Dedifferentiated amniotic fluid mesenchymal stem cell (primary cell): ENCODE results near the gene PTPRT.

ENCODE experiments used
- DNase-seq: peaks from one replicate; pipeline ENCODE4 v3.0.0-alpha.2; 2016; ENCODE audit errors: extremely low spot score

The PTPRT gene

GRCh38 chr20:42118001-42118400 is 1071.7 kb downstream of the PTPRT start:
- no peak for DNase-seq

GRCh38 chr20:42113236-42113635 is 1076.5 kb downstream of the PTPRT start:
- no peak for DNase-seq

GRCh38 chr20:42112161-42112560 is 1077.5 kb downstream of the PTPRT start:
- no peak for DNase-seq

- DNase-seq: no peak
Observed at GRCh38 chr20:42111349-42111748, 1078.4 kb downstream of the PTPRT start.

GRCh38 chr20:42110301-42110700 is 1079.4 kb downstream of the PTPRT start:
- no peak for DNase-seq

- DNase-seq: no peak
Observed at GRCh38 chr20:42102000-42102399, 1087.7 kb downstream of the PTPRT start.

- DNase-seq: no peak
Observed at GRCh38 chr20:42100137-42100704, 1089.5 kb downstream of the PTPRT start.

- DNase-seq: no peak
Observed at GRCh38 chr20:42099101-42099500, 1090.6 kb downstream of the PTPRT start.

GRCh38 chr20:42098418-42098817 is 1091.3 kb downstream of the PTPRT start:
- DNase-seq: no peak

- DNase-seq: no peak
Observed at GRCh38 chr20:42097741-42098140, 1092.0 kb downstream of the PTPRT start.

- no peak for DNase-seq
Observed at GRCh38 chr20:42095221-42095620, 1094.5 kb downstream of the PTPRT start.

- no peak for DNase-seq
Observed at GRCh38 chr20:42093542-42094440, 1095.9 kb downstream of the PTPRT start.

- DNase-seq: no peak
Observed at GRCh38 chr20:42093041-42093440, 1096.7 kb downstream of the PTPRT start.

GRCh38 chr20:42085366-42085765 is 1104.3 kb downstream of the PTPRT start:
- no peak for DNase-seq

GRCh38 chr20:42083280-42083679 is 1106.4 kb downstream of the PTPRT start:
- no peak for DNase-seq

GRCh38 chr20:42082611-42083010 is 1107.1 kb downstream of the PTPRT start:
- DNase-seq: no peak

GRCh38 chr20:42080956-42081355 is 1108.8 kb downstream of the PTPRT start:
- DNase-seq: no peak

GRCh38 chr20:42074944-42075343 is 1114.8 kb downstream of the PTPRT start:
- DNase-seq: no peak

- no peak for DNase-seq
Observed at GRCh38 chr20:42067596-42067995, 1122.1 kb downstream of the PTPRT start.

- no peak for DNase-seq
Observed at GRCh38 chr20:42067174-42067573, 1122.5 kb downstream of the PTPRT start.

GRCh38 chr20:42063141-42063540 is 1126.6 kb downstream of the PTPRT start:
- DNase-seq: no peak

GRCh38 chr20:42053350-42053749 is 1136.4 kb downstream of the PTPRT start:
- no peak for DNase-seq

- no peak for DNase-seq
Observed at GRCh38 chr20:42051921-42052320, 1137.8 kb downstream of the PTPRT start.
